Lung microvascular endothelial cell (primary cell): ENCODE results near the gene CACNA1C. TPM values are rescaled to one million over a fixed set of nuclear protein-coding genes. Genes with fewer than 3 reads are reported as not detected.
A peak's percentile ranks its signal among the peaks of the same experiment; 100 is the strongest.

ENCODE experiments used
- DNase-seq, 2 donors: peaks; one replicate each; pipeline versions ENCODE4 v3.0.0 to v3.0.0-alpha.2; 2010; ENCODE audit warnings: low read depth in 2 of 2
- total RNA-seq: library from RNA; depleted of rRNA; stranded (reverse); fragments of >200 nt; gene quantifications from 2 replicates; pipeline ENCODE4 v1.2.1, GENCODE V29; 2014

The CACNA1C gene
- total RNA-seq, 1 donor from 2014 or later: under 0.01 TPM

DNA sequence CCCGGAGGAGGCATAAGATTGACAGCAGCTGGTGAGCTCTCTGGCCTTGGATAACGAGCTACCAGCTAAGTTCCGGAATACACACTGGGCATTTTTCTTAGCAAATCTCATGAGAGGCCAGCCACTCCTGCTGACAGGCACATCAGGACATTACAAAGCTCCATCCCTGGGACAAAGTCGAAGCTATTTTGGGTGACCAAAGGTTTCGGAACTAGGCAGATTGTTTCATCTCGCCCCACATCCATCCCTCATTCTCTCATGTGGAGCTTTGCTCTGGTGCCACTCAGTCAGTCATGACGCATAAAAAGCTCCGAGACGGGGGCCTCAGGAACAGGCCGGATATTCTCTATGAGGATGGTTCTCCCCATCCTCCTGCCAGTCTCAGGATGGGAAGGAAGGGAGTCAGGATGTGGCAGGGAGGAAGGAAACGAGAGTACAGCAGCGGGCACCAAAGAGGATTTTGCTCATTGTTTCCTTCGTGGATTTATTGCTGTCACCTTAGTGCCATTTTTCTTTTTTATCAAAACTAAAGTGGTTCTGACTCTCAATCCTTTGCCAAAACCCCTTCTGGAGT, 488.9 kb downstream of the CACNA1C start:
- DNase-seq: peak in 1 of 2 donors; percentile 12

DNA sequence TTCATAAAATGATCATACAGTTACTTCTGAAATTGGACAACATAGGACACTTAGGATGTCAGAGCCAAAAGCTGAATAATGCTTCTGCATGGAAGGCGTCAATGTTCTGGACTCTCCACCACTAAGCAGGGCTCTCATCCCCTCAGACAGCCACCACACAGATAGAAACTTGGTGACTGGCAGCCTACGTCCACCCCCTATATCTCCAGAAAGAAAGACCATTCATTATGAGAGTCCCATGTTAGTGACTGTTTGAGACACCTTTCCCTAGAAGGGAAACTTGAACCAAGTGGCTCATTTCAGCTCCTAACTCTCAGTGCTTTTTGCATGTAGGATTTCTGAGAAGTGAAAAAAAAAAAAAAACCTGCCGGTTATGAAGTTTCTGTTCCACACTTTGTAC, 491.0 kb downstream of the CACNA1C start:
- DNase-seq: no peak

DNA sequence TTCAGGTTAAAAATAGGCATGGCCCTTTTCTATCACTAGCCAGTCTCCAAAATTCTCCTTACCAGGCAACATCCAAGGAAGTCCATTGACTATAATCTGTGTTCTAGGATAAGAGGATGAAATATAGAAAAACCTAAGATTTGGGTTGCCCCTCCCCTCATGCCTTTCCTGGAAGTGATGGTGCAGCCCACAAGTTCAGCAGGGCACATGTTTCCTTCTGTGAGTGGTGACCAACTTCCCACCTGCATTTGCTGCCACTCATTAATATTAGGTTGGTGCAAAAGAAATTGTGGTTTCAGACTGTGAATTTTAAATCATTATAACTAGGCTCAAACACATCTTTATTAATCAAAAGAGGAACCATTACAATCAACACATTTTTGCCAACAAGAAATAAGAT, 491.4 kb downstream of the CACNA1C start:
- no peak for DNase-seq

DNA sequence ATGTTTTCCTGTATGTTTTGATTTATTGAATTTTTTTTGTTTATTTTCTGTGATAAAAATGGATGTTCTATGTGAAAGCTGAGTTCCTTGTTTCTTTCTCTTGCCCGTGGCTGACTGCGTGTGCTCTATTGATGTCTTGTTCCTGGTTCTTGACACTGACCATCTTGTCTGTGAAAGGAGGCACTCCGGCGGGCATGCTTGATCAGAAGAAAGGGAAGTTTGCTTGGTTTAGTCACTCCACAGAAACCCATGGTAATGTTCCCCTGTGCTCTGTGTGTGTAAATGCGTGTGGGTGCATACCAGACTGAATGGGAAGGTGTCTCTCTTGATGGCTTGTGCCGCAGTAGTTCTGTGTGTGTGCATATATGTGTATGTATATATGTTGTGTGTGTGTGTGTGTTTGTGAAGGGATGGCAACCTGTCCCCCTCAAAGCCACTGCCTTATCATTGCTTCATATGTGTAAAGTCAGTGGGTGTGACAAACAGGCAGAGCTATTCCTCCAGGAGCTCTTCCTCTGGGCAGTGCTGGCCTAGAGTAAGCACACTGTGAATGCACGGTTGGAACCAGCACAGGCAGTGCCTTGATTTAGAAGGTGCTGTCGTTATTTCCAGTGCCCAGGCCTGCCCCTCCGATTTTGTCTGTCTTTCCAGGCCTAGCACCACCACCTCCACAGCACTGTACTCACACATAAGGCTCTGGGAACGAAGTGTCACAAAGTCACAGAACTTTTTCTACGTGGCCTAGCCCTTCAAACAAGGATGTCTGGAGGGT, 494.7 kb downstream of the CACNA1C start:
- no peak for DNase-seq

DNA sequence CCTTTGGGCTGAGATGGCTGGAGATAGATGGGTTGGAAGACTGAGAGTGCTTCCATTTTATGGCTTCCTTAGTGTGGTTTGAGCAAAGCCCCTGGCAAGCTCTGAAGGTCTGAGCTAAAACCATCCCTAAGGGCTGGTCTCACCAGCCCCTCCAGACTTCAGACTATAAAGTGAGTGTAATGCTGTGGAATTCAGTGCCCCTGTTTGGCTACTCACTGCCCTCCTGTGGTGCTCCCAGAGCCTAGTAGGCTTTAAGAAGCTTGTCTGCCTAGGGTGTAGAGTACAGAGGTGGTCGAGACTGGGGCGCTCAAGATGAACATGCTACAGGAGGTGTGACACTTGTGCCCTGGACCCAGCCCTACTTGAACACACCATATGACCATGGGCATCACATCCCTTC, 495.3 kb downstream of the CACNA1C start:
- no peak for DNase-seq

DNA sequence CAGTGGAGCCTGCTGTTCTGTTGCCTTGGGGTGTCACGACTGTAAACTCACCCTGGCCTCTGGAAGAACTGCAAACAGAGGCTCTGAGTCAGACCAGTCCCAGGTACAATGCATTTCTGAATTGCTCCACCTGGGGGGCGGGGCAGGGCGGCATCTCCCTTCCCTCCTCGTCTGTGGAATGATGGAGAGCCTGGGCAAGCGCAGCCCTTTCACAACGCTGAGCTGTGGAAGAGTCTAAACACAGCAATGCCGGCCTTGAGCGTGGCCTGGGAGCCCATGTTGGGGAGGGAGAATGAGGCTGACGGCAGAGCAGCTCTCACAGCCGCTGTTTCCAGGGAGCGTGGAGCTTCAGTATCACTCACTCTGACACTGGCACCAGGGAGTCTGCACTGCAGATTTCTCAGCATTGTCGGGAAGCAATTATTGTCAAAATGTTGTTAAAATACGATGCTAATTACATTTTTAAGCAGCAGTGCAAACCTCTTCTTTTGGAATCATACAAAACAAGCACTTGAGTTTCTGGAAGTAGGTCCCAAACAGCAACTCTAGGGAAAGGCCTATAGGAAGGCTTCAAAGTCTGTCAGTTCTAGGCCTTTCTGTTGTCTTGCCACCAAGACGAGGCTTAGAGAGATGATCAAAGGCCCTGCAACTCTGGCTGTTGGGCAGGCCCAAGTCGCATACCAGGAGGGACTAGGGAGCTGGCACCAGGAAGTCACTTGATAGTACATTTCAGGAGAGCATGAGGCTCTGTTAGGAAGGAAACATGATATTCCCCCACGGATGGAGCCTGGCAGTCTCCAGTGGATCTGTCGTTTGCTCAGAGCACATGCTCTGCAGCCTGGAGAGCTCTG, 498.0 kb downstream of the CACNA1C start:
- no peak for DNase-seq

DNA sequence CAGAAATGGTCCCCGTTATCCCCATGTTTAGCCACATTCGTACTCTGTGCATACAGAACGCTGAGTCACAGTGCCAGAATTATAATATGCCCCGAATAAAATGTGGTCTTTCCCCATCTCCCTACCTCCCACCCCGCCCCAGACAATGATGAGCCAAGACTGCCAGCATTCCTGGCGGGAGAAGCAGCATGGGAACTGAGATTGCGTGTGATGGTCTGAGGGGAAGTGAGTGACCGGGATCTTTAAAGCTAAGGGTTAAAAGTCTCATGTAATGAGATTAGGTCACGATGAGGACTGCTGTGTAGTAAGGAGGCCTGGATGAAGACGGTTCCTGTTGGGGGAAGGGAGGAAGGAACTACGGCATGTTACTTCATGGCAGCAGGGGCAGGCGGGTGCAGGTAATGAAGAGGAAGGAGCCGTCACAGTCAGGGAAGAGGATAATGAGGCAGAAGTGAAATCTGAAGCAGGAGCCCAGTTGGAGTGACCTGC, 498.7 kb downstream of the CACNA1C start:
- no peak for DNase-seq

DNA sequence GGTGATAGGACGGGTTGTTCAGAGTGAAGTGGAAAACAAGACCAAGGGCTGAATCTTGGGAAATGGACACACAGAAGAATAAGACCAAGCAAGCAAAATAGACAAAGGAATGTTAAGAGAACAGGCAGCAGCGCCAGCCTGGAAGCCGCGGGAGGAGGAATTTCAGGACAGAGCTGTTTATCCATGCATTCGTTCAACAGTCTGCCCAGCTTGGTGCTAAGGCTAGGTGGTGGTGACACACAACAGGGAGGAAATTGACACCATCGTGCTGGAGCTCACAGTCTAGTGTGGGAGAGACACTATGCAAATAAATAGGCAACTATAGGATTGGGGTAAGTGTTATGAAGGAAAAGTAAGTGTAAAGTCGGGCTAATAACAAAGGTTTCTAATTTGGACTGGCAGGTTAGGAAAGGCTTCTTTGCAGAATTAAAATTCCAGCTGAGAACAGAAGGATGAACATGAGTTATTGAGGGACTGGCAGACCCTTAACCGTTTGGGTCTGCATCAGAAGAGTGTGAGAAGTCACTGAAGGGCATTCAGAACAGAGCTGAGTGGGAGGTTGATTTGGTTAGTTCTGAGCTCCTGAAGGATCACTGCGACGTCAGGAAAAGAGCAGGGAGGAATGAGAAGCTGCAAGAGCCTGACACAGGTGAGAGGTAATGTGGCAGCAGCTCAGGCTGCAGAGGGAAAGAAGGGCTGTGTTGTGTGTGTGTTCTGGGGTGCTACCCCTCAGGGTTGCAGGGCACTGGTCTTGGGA, 499.4 kb downstream of the CACNA1C start:
- DNase-seq: no peak

DNA sequence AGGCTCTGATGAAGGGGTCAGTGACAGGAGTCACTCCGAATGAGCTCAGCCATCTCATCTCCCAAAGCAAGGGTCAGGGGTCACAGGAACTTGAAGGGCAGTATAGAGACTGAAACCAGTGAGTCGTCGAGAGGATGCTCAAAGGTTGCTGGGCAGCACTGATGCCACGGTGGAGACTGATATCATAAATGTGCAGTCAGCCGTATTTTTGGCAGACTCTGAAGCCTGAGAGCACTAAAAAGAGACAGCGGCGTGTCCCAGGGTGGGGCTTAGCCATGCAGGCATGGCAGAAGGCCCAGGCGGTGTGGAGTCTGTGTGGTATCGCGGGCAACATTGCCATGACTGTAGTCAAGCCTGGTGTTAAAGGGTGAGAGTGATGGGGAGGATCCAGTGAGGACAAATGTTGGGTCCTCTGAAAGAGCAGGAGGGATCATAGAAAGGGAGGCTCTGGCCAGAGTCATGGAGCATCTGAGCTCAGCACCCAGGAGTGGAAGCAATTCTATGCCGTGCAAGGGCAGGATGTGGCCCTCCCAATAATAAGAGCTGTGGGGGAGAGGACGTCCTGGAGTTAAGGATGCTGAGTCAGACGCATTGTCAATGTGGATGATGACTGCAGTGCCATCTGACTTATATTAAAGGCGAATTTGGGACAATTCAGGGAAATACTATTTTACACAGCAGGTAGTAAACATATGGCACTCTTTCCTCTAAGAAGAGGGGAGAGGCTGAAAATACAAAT, 500.8 kb downstream of the CACNA1C start:
- peak in 1 of 2 donors; percentile 13 for DNase-seq

DNA sequence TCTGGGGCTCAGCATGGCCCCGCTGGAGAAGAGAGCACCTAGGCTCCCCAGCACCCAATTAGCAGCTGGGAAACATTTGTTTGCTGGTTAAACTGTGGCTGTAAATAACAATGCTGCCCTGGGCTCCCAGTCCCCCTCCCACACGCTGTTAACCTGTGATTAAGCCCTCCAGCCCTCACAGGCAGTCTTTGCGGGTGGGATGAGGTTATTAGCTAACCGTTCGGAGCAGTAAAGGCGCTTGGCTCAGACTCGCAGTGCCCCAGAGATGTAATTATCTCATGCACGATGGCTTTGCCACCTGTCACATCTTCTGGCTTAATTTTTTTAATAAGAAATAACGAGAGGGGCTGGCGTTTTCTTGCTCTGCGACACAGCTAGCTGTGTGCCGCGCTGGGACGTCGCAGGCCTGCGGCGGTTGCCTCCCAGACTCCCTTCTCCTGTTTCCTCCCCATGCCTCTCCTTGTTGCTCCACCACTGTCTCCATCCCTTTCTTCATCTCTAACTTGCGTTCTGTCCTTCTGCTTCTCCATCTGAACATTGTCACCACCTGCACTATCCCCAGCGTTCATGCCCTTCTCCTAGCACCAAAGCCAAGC, 502.8 kb downstream of the CACNA1C start:
- DNase-seq: no peak

DNA sequence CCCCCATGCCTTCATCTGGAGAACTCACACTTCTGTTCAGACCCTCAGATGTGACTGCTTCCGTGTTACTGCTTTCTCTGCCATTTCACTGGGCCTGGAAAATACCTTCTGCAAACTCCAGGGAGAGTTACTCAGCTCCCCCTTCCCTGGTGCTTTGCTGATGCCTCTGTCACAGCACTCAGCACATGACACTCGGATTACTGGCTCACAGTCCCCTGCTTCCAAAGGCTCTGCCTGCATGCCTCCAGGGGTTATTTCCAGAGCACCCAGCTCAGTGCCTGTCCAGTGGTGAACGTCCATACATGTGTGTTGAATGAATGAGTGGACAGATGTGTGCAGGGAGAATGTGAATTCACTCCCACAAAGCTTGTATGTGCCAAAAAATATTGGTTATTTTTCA, 504.8 kb downstream of the CACNA1C start:
- DNase-seq: no peak

DNA sequence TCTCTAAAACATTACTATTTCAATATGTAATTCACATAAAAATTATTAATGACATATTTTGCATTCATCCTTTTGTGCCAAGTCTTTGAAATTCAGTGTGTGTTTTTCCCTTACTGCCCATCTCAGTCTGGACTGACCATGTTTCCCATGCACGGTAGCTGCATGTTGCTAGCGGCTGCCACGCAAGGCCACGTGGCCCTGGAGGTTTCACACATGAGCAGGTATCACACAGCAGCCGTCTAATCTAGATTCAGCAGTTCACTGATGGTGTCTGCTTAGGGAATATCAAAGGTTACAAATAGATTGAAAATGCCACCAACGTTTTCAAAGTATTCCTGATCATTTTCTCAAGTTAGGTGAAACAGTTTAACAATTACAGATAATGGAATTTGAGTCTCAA, 507.1 kb downstream of the CACNA1C start:
- DNase-seq: no peak

DNA sequence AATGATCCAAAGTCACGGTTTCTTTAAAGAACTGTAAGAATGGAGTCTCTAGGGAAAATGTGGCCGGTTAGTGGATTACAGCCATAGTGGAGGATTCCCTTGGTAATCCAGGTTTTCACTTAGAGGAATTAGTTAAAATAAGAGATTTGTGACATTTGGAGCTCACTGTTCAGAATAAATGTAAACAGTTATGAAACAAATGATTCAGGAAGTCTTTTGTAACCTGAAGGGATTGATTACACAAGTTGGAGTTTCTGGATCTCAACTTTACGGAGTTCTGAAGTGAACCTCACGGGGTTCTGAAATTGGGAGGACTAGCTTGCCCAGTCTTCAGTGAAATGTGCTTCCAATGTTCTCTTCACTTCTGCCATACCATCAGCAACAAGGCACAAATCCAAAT, 507.6 kb downstream of the CACNA1C start:
- no peak for DNase-seq

DNA sequence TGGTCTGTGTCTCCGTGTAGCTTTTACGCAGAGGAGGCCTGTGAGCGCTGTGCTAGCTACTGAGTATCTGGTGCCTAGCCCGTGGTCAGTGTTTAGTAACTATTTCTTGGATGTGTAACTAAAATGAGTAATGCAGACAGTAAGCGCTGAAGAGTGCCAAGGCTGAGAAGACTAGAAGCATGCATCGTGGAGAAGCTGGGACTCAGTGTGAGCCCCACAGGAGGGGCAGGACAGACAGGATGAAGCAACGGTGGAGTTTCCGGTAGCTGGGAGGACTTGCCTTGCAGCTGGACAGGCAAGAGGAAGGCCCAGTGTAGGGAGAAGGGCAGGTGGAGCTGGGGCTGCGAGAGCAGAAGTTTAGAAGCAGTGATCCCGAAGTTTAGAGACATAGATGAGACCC, 508.6 kb downstream of the CACNA1C start:
- DNase-seq: no peak

DNA sequence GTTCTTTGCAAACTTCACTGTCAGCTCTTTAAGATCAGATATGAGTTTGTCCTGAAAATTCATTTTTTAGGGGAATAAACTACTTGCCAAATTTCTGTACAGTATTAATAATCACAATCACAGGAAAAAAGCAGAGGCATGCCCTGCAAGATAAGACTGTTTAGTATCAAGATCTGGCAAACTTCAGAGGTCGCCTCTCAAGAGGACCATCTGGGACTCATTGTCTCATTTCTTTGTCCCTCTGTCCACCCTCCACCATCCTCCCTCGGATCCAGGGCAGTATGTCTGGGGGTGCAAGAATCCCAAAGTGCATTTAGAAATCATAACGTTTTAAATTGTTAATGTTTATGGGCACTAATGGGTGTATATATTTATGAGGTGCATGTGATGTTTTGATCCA, 509.6 kb downstream of the CACNA1C start:
- no peak for DNase-seq

DNA sequence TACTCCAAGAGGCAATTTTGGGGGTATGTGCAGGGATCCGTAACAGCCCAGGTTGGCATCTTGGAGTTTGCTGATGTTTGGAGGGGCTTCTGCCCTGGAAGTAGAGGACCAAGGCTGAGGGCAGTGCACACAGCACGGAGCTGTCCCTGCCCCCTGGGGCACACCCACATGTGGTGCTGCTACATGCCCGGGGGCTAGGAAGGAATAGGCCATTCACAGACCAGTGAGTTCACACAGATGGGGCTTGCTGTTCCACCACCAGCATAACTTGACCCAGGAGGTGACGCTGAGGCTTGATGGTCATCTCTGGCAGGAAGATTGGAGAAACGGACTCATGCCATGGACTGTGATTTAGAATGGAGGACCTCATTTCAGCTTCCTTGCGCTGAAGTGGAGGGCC, 510.9 kb downstream of the CACNA1C start:
- no peak for DNase-seq

DNA sequence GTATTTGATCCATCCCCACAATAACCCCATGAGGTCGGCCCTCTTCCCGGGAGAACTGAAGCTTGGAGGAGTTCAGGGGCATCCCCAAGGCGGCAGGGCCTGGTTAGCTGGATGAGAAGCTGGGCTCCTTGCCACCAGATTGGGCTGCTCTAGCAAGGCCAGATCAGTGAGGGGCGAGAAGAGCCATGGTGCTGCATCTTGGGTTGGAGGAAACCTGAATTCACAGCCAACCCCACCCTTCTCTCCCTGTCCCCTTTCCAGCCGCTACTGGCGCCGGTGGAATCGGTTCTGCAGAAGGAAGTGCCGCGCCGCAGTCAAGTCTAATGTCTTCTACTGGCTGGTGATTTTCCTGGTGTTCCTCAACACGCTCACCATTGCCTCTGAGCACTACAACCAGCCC, 513.4 kb downstream of the CACNA1C start:
- DNase-seq: no peak

DNA sequence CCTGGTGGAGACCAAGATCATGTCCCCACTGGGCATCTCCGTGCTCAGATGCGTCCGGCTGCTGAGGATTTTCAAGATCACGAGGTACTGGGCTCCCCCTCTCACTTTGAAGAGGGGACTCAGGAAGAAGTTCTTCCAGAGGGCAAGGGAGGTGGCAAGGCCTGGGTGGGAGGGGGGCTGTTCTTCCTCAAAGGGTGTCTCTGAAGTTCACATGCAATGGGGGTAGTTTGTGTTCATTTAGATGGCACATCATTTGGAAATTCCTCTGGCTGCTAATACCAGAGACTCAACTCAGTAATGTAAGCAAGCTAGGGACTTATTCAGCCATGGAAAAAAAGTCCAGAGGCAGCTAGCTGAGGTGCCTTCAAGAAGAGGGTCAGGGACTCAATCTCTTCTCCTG, 514.9 kb downstream of the CACNA1C start:
- DNase-seq: no peak

DNA sequence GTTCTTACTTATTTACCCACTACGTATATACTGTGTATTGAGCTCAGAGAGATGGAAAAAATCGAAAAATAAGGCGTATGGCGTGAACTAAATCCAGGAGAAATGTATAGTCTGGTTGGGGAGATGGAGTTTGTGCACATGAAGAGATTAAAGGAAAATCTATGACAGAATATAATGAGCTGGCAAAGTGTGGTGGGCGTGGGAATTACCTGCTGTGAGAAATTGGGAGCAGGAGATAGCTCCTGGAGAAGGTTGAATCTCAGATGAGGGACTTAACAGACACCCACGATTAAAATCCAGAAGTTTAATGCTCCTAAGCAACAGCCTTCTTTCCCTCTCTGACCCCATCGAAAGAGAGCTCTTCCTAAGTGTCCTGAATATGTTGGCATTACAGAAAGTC, 517.8 kb downstream of the CACNA1C start:
- DNase-seq: no peak

DNA sequence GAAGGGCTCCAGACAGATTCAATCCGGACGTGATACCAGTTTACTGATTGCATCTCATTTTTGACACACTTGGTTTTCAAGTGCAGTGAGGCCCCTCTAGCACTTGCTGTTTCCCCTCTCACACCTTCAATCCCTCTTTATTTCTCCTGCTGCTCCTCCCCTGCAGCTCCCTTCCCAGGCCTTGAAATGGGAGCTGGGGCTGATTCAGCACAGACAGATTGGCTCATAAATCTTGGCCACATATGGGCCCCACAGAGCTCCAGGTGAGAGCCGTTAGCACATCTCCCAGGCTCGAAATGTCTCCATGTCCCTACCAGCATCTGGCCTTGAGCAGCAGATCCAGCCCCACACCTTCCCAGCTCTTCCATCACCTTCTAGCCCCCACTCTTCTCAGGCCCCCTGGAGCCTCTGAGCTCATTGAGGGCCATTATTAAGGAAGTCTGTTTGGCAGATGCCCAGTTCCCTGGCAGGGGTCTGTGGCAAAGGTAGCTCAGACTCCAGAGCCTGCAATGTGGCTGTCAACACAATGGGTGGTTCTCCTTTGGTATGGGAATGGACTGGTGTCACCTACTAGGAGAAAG, 521.7 kb downstream of the CACNA1C start:
- DNase-seq: no peak
